22Rv1 (cell line): Measurements from ENCODE around the gene POLL.

ENCODE experiments used
- H3K27ac ChIP-seq: fragments of 450-650 bp; 2 replicates; pipeline ENCODE4 v1.5.1; 2017
- ZFX ChIP-seq: fragments of 450-650 bp; IDR thresholded peaks from 2 replicates; pipeline ENCODE4 v1.6.1; 2017; ENCODE audit warnings: antibody characterized with exemption, borderline replicate concordance
- TF ChIP-seq, protein P1 (sequence below): fragments of 450-650 bp; IDR thresholded peaks from 2 replicates; pipeline ENCODE4 v1.5.1; 2017; ENCODE audit warnings: mild to moderate bottlenecking

POLL gene

GRCh38 chr10:101615525-101616116, 27.6 kb upstream of the POLL start:
- H3K27ac ChIP-seq: no peak overlapping the region

DNA sequence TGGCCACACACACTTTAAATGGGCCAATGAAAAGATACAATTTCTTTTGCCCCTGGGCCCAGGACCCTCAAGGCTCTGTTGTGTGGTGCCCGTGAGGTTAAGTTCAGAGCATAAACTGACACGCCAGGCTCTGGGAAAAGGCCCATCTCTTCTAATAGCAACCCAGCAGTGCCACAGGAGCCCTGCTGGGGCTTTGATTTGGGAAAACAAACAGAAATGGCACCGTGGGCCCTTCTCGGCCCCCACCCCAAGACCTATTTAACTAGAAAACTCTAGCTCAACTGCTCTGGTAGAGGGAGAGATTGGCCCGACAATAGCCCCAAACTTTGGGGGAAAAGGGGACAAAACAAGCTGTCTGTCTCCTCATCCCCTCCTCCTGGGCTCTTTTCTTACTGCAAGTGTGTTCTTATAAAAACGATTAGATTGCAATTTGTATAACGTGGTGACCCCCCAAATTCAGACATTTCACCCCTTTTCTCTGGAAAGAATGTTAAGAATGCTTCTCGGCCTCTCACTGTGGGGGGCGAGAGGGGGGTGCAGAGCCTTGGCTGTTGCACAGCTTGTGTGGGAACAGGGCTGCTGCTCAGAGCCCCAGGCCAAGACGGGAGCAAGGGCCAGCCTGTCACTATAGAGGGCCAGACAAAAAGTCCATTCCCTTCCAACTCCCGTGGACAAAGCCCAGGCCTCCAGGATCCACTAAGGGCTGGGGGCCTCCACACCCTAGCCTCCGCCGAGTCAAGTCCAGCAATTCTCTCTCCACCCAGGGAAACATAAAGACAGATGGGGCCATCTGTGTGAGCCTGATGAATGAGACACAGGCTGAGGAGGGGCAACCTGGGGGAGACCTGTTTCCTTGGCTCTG, 26.8 kb upstream of the POLL start:
- no peak overlapping the region for H3K27ac ChIP-seq
- TF ChIP-seq, protein P1, sequence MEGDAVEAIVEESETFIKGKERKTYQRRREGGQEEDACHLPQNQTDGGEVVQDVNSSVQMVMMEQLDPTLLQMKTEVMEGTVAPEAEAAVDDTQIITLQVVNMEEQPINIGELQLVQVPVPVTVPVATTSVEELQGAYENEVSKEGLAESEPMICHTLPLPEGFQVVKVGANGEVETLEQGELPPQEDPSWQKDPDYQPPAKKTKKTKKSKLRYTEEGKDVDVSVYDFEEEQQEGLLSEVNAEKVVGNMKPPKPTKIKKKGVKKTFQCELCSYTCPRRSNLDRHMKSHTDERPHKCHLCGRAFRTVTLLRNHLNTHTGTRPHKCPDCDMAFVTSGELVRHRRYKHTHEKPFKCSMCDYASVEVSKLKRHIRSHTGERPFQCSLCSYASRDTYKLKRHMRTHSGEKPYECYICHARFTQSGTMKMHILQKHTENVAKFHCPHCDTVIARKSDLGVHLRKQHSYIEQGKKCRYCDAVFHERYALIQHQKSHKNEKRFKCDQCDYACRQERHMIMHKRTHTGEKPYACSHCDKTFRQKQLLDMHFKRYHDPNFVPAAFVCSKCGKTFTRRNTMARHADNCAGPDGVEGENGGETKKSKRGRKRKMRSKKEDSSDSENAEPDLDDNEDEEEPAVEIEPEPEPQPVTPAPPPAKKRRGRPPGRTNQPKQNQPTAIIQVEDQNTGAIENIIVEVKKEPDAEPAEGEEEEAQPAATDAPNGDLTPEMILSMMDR: no peak
- no peak for TF ChIP-seq ZFX

More at GRCh38 chr10:101615525-101616116, 27.6 kb upstream of the POLL start:
- TF ChIP-seq, protein P1: no peak
- no peak for TF ChIP-seq ZFX

- TF ChIP-seq, protein P1: no peak
- no peak for TF ChIP-seq ZFX
- no peak overlapping the region for H3K27ac ChIP-seq
These were observed 25.6 kb upstream of the POLL start for GRCh38 chr10:101613646-101614045.

DNA sequence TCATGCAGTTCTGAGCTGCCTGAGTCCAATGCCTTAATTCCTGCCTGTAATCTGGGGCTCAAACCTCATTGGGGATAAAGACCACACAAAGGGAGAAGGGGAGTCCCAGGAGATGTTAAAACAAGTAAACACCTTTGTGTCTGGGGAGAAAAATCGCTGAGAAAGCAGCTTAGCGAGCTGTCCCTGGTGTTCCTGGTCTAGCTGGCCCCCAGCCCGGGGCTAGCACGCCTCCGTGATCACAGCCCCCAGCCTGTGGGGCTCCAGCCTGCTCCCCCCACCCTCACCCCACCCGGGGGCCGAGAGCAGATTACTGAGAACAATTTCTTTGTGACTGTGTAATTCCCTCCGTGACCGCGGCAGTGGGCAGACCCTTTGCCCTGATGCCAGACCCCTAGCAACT, 24.8 kb upstream of the POLL start:
- no peak overlapping the region for H3K27ac ChIP-seq
- TF ChIP-seq ZFX: no peak
- TF ChIP-seq, protein P1: no peak

- no peak overlapping the region for H3K27ac ChIP-seq
- TF ChIP-seq, protein P1: no peak
- no peak for TF ChIP-seq ZFX
These were observed 24.0 kb upstream of the POLL start for GRCh38 chr10:101612086-101612485.

- H3K27ac ChIP-seq: no peak overlapping the region
- TF ChIP-seq, protein P1: no peak
- no peak for TF ChIP-seq ZFX
These were observed 23.2 kb upstream of the POLL start for GRCh38 chr10:101611096-101611905.

DNA sequence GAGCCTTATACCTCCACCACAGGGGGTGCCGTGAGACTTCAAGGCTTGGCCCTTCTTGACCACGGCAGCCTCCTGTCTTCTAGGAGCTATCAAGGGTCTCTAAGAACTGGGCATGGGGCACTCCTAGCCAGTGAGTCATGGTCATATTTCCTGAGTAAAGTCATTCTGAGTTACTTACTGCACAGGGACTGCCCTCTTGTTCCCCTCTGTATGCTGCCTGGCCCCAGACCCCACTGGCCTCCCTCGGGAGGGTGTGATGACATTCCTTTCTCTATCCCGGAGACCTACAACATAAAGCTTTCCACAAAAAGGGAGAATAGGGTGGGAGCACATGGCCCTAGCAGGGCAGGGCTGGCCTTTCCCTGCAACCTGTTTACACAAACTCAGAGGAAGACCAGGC, 21.4 kb upstream of the POLL start:
- TF ChIP-seq ZFX: no peak
- TF ChIP-seq, protein P1: no peak
- no peak overlapping the region for H3K27ac ChIP-seq
